Stimulated activated CD4-positive, alpha-beta T cell treated with anti-CD3 and anti-CD28 coated beads, Interleukin-4, amount 100 ng/mL, for 1 hour (primary cell): Measurements from ENCODE around the gene SLC5A4.
"Not testable (repeated sequence)": the region's sequence is repeated elsewhere in the genome, so short reads cannot be mapped to it uniquely, and the experiment has no call there.

Experiments
- DNase-seq: peaks from one replicate; pipeline ENCODE4 v3.0.0-alpha.2; 2020

Gene SLC5A4

GRCh38 chr22:32199341-32199740 is 55.8 kb downstream of the SLC5A4 start:
- DNase-seq, result no peak

GRCh38 chr22:32197553-32198226 is 57.5 kb downstream of the SLC5A4 start:
- DNase-seq, result not testable (repeated sequence)

GRCh38 chr22:32195900-32196299 is 59.2 kb downstream of the SLC5A4 start:
- not testable (repeated sequence) for DNase-seq

GRCh38 chr22:32193346-32193745 is 61.8 kb downstream of the SLC5A4 start:
- not testable (repeated sequence) for DNase-seq

GRCh38 chr22:32191021-32191420 is 64.1 kb downstream of the SLC5A4 start:
- not testable (repeated sequence) for DNase-seq

- no peak for DNase-seq
These were observed 69.3 kb downstream of the SLC5A4 start for GRCh38 chr22:32185821-32186220.

GRCh38 chr22:32183625-32184024 is 71.5 kb downstream of the SLC5A4 start:
- no peak for DNase-seq

- no peak for DNase-seq
These were observed 74.1 kb downstream of the SLC5A4 start for GRCh38 chr22:32181043-32181442.

GRCh38 chr22:32177221-32177765 is 77.9 kb downstream of the SLC5A4 start:
- DNase-seq, result no peak

- peak; percentile 4 for DNase-seq
These were observed 79.2 kb downstream of the SLC5A4 start for GRCh38 chr22:32175683-32176644.

- no peak for DNase-seq
These were observed 80.0 kb downstream of the SLC5A4 start for GRCh38 chr22:32175115-32175514.
